HCT116 (cell line): Measurements from ENCODE around the gene PIM3.

Experiments
- SP1 ChIP-seq: IDR thresholded peaks from 2 replicates; pipeline ENCODE4 v1.6.1; 2012; ENCODE audit warnings: low read depth
- ZNF274 ChIP-seq: fragments of 200-500 bp; sonication (Bioruptor generic); IDR thresholded peaks from 2 replicates; pipeline ENCODE4 v1.6.1; 2014; ENCODE audit warnings: mild to moderate bottlenecking, low read depth, low read length, inconsistent platforms

- TF ChIP-seq ZNF274 (no peak), SP1 (no peak)
Observed at GRCh38 chr22:49921508-49922278, 38.9 kb upstream of the PIM3 start.
